Measurements from ENCODE around the gene APEH. TPM values are rescaled to one million over a fixed set of nuclear protein-coding genes. Genes with fewer than 3 reads are reported as not detected.

The APEH gene
- total RNA-seq, 2 donors from 2014 or later: 58.7 to 67.7 TPM

DNA sequence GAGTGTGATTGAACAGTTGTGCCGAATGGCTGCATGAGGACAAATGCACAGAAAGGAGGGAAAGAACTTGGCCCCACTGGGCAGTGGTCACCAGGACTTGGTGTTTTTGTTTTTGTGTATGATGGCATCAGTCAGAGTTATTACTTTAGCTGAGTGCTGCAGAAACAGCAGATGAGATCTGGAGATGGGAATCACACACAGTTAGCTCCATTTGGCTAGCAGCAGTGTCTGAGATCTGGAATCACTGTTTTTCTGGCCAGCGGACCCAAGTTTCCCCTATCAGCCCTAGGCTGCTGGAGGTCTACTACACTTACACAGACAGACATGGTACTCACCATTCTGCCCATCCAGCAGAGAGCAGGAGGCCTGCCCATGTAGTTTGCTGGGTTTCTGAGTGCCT lies 45.9 kb upstream of the APEH start:
- intact Hi-C loops (cut with DNase I): no loop called here
- DNase-seq: no peak
- no peak for ATAC-seq
- H3K4me1 ChIP-seq: no peaks in the 10 kb centered on the region
- no peaks in the 10 kb centered on the region for H3K27me3 ChIP-seq
- TF ChIP-seq, protein P1, sequence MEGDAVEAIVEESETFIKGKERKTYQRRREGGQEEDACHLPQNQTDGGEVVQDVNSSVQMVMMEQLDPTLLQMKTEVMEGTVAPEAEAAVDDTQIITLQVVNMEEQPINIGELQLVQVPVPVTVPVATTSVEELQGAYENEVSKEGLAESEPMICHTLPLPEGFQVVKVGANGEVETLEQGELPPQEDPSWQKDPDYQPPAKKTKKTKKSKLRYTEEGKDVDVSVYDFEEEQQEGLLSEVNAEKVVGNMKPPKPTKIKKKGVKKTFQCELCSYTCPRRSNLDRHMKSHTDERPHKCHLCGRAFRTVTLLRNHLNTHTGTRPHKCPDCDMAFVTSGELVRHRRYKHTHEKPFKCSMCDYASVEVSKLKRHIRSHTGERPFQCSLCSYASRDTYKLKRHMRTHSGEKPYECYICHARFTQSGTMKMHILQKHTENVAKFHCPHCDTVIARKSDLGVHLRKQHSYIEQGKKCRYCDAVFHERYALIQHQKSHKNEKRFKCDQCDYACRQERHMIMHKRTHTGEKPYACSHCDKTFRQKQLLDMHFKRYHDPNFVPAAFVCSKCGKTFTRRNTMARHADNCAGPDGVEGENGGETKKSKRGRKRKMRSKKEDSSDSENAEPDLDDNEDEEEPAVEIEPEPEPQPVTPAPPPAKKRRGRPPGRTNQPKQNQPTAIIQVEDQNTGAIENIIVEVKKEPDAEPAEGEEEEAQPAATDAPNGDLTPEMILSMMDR (IDR thresholded peaks at IDR 0.05): no peak
- no peak for TF ChIP-seq POLR2A (IDR thresholded peaks at IDR 0.05)
- 72 to 80% methylated on average over 2 of the region's 2 CpGs for WGBS, 2 donors
- no peak overlapping the region for H3K4me3 ChIP-seq
- H3K9me3 ChIP-seq: no peaks in the 10 kb centered on the region
- no peaks in the 10 kb centered on the region for H3K36me3 ChIP-seq (replicated peaks in 1 of 2; ENCODE audit: insufficient read depth in 1 of 2, low read depth in 2 of 2)
- H3K27ac ChIP-seq: no peak overlapping the region

DNA sequence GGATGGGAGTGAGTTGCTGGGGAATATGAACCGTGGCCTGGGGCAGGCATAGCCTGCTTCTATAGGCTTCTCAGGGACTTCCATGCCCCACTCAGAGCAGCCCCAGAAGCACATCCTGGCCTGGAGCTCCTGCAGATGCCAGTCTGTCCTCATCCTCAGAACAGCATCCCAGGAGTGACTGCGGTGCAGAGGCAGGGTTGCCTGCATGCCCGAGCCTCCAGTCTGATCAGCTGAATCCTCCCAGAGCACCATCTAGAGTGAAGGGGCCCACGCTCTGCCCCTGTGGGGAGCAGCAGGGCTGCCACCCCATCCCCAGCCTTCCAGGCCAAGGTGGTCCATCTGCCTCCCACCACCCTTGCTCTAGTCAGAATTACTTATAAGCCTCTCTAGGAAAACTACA lies 44.7 kb upstream of the APEH start:
- H3K4me3 ChIP-seq: no peak overlapping the region
- TF ChIP-seq, protein P1 (IDR thresholded peaks at IDR 0.05): no peak
- no peak for TF ChIP-seq POLR2A (IDR thresholded peaks at IDR 0.05)
- H3K9me3 ChIP-seq: no peaks in the 10 kb centered on the region
- no peak for ATAC-seq
- 84 to 100% methylated on average over 1 to 4 of the region's 4 CpGs for WGBS, 2 donors
- H3K4me1 ChIP-seq: no peaks in the 10 kb centered on the region
- intact Hi-C loops (cut with DNase I): no loop called here
- H3K27ac ChIP-seq: no peak overlapping the region
- H3K27me3 ChIP-seq: no peaks in the 10 kb centered on the region
- no peaks in the 10 kb centered on the region for H3K36me3 ChIP-seq (replicated peaks in 1 of 2; ENCODE audit: insufficient read depth in 1 of 2, low read depth in 2 of 2)
- DNase-seq: no peak

DNA sequence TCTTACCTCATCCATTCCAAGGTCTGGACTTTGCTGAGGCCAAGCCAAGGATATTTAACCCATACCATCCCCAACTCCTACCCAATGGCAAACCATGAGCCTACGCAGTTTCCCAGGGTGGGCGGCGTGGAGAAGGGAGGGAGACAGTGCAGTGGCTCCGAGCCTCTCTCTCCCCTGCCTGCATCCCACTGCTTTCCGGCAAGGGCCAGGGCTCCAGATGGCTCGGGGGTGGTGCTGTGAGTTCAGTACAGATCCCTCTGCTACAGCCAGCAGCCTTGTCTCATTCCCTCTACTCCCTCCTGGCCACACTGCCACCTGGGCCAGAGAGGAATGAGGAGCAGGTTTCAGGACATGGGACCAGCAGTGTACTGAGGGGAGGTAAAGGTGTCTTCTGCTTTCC lies 44.3 kb upstream of the APEH start:
- Histone ChIP-seq H3K36me3 (replicated peaks in 1 of 2; ENCODE audit: insufficient read depth in 1 of 2, low read depth in 2 of 2) (no peaks in the 10 kb centered on the region), H3K27ac (no peak overlapping the region), H3K4me1 (no peaks in the 10 kb centered on the region), H3K4me3 (no peak overlapping the region), H3K9me3 (no peaks in the 10 kb centered on the region), H3K27me3 (no peaks in the 10 kb centered on the region)
- WGBS, 2 donors: 85 to 87% methylated on average over 6 of the region's 6 CpGs
- DNase-seq (no peak), ATAC-seq (no peak)
- intact Hi-C loops (cut with DNase I): no loop called here
- no peak for TF ChIP-seq POLR2A (IDR thresholded peaks at IDR 0.05)
- TF ChIP-seq, protein P1 (IDR thresholded peaks at IDR 0.05): no peak

DNA sequence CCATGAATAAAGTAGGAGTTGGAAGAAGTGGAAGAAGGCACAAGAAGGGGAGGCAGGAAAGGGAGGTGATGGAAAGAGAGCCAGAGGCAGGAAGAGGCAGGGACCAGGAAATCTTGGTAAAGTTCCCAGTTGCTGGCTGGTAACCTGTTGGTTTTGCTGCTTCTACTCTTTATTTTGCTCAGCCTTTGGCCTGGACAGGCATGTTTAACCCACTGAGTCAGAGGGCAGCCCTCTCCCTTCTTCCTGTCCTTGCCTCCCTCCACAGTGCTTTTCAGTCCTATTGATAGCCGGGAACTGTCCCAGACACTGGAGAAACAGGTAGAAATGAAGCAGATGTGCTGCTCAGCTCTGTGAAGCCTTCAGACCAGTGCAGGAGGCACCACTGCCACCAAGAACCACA lies 43.4 kb upstream of the APEH start:
- WGBS, 2 donors: 89 to 95% methylated on average over 1 of the region's 1 CpG
- no peak for ATAC-seq

DNA sequence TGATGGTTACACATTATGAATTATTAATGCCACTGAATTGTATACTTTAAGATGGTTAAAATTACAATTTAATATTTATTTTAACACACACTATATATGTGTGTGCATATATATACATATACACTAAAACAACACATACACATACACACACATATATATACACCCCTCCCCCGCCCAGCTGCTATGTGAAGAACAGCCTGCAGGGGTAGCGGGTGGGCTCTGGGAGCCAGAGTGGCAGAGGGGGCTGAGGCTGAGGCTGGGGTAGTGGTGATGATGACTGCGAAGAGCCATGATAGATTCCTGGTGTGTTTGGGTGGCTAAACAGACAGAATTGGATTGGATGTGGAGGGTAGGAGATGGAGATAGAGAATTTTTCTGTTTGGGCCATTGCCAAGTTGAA lies 39.4 kb upstream of the APEH start:
- intact Hi-C loops (cut with DNase I): no loop called here
- ATAC-seq (no peak), DNase-seq (no peak)
- H3K4me3 ChIP-seq: no peak overlapping the region
- no peaks in the 10 kb centered on the region for H3K4me1 ChIP-seq
- H3K36me3 ChIP-seq (replicated peaks in 1 of 2; ENCODE audit: insufficient read depth in 1 of 2, low read depth in 2 of 2): no peaks in the 10 kb centered on the region
- H3K27me3 ChIP-seq: no peaks in the 10 kb centered on the region
- WGBS, 2 donors: 70 to 81% methylated on average over 3 of the region's 3 CpGs
- H3K9me3 ChIP-seq: no peaks in the 10 kb centered on the region
- TF ChIP-seq, protein P1 (IDR thresholded peaks at IDR 0.05): no peak
- no peak for TF ChIP-seq POLR2A (IDR thresholded peaks at IDR 0.05)
- H3K27ac ChIP-seq: no peak overlapping the region

More for the DNA sequence above, 43.4 kb upstream of the APEH start:
- no peaks in the 10 kb centered on the region for H3K9me3 ChIP-seq
- intact Hi-C loops (cut with DNase I): no loop called here
- TF ChIP-seq, protein P1 (IDR thresholded peaks at IDR 0.05): no peak
- no peak for TF ChIP-seq POLR2A (IDR thresholded peaks at IDR 0.05)
- DNase-seq: no peak
- no peaks in the 10 kb centered on the region for H3K27me3 ChIP-seq
- no peak overlapping the region for H3K4me3 ChIP-seq
- no peaks in the 10 kb centered on the region for H3K36me3 ChIP-seq (replicated peaks in 1 of 2; ENCODE audit: insufficient read depth in 1 of 2, low read depth in 2 of 2)
- no peak overlapping the region for H3K27ac ChIP-seq
- H3K4me1 ChIP-seq: no peaks in the 10 kb centered on the region

Data from body of pancreas (tissue), 4 donors.